Tibial nerve (tissue), 3 donors: ENCODE data around the gene TRIP6.

Experiments
- POLR2A ChIP-seq, 2 donors: fragments of 450-650 bp; IDR thresholded peaks; one replicate each; pipeline ENCODE4 v1.6.1; 2017; ENCODE audit warnings: antibody characterized with exemption in 2 of 2, mild to moderate bottlenecking in 2 of 2, moderate library complexity in 2 of 2
- TF ChIP-seq, protein P1 (sequence below), 5 experiments: fragments of 200-600 bp in 3 of 5; fragments of 450-650 bp in 2 of 5; sonication (generic) in 3 of 5; IDR thresholded peaks; one replicate each; pipeline ENCODE4 v1.5.1; 2016 to 2019; ENCODE audit warnings: antibody characterized with exemption in 5 of 5, mild to moderate bottlenecking in 3 of 5, moderate library complexity in 2 of 5

DNA sequence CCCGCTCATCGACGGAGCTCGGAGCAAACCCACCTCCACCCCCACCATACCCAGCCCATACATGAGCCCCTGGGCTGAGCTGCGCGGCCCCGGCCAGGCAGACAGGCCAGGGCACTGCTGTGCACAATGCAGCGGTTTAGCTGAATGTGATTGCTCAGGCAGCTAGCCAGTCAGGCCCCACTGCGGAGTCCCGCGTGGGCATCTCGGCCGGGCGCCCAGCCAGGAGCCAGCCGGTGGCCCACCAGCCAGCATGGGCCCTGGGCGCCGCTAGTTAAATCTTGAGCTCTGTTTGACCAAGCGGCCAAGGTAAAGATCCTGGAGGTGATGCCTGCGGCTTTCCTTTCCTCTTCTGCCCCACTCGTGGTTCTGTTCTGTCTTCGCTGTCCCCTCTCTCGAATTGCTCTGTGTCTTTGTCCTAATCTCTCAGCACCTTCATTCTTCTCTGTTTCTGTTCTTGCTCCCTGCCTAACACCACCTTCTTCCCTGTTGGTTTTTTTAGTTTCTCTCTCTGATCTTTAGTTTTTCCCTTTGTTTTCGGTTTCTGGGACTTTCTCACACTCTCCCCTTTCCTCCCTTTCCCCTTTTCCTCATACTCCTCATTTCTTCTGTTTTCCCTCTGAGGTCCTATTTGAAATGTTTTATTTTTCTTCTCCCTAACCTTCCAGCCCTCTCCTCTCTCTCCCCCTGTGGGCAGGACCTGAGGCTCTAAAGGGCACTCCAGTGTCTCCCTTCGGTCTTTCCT, 15.8 kb downstream of the TRIP6 start:
- TF ChIP-seq POLR2A (IDR thresholded peaks at IDR 0.05) = no peak
- TF ChIP-seq, protein P1, sequence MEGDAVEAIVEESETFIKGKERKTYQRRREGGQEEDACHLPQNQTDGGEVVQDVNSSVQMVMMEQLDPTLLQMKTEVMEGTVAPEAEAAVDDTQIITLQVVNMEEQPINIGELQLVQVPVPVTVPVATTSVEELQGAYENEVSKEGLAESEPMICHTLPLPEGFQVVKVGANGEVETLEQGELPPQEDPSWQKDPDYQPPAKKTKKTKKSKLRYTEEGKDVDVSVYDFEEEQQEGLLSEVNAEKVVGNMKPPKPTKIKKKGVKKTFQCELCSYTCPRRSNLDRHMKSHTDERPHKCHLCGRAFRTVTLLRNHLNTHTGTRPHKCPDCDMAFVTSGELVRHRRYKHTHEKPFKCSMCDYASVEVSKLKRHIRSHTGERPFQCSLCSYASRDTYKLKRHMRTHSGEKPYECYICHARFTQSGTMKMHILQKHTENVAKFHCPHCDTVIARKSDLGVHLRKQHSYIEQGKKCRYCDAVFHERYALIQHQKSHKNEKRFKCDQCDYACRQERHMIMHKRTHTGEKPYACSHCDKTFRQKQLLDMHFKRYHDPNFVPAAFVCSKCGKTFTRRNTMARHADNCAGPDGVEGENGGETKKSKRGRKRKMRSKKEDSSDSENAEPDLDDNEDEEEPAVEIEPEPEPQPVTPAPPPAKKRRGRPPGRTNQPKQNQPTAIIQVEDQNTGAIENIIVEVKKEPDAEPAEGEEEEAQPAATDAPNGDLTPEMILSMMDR (IDR thresholded peaks at IDR 0.05) = no peak
